ENCODE measurements around the gene C1QTNF12.

C1QTNF12 gene

DNA sequence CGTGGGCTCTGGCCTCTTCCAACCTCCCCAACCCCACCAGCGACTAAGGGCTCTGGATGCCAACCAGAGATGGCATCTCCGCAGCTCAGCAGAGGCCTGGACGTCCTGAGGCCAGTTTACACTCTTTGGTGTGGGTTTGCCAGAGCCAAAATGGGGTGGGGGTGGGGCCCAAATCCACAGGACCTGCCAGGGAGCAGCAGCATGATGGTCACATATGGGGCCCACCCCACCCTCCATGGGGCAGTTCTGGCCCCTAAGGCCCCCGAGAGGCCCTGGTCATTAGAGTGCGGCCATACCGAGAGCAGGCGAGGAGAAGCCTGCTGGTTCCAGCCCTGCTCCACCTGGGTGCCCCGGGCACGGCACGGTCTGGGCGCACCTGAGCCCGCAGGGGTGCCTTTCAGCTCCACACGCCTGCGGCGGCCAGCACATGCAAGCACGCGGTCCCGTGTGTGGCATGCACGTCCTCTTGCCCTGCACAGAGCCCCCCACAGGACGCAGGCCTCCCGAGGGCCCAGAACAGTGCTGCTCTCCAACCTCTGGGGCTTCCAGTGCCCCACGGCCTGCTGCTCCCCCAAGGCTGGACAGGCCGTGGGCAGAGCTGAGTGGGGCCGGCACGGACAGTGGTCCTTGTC is 4.8 kb downstream of the C1QTNF12 start:
- no peak for DNase-seq (ENCODE audit: low read depth in 1 of 2, low spot score in 1 of 2)

DNA sequence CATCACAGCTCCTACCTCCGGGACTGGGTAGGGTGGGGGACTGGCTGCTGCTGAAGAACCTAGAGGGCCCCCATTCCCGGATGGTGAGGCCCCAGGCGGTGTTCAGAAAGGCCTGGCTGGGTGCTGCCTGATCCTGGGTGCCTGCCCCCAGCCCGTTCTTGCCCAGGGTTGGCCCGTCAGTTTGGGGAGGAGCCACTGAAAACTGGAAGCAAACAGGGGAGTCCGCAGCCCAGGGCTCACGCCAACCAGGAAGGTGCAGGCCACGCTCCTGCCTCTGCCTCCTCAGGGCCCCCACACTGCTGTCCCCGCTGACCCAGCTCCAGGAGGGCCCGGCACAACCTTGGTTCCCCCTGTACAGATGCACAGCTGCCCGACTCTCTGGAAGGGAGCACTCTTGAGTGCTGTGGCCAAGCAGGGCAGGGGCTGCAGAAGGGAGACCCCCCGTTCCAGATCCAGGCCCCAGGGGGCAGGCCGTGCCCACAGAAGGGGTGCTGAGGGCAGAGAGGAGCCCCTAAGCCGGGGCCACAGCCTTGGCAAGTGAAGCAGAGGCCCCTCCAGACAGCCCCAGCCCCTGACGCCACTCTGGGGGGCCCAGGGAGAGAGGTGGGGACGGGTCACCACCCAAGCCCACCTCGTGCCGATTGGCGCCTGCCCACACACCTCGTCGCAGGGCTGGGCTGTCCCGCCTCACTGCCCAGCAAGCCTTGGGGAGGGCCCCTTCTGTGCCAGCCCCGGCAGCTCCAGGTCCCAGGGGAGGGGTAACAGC is 5.5 kb downstream of the C1QTNF12 start:
- DNase-seq (ENCODE audit: low read depth in 1 of 2, low spot score in 1 of 2), result no peak

GRCh38 chr1:1240348-1240732 is 6.2 kb downstream of the C1QTNF12 start:
- no peak for DNase-seq (ENCODE audit: low read depth in 1 of 2, low spot score in 1 of 2)

- DNase-seq (ENCODE audit: low read depth in 1 of 2, low spot score in 1 of 2), result no peak
Observed at GRCh38 chr1:1239614-1240347, 6.7 kb downstream of the C1QTNF12 start.

DNA sequence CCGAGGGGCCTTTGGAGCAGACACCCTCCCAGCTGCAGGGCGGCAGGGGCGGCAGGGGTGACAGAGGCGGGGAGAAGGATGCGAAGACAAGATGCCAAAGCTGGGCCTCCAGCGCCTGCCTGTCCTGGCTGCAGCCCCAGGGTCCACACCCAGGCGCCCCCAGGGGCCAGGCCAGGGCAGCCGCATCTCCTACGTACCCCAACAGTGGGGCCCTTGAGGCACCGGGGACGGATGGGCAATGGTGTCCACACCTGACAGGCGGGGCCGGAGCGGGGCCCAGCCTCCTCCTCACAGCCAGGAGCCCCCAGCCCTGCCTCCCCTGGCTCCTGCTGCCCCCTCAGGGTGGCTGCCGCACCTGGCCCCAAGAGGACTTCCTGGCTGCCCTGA is 7.3 kb downstream of the C1QTNF12 start:
- no peak for DNase-seq (ENCODE audit: low read depth in 1 of 2, low spot score in 1 of 2)

DNA sequence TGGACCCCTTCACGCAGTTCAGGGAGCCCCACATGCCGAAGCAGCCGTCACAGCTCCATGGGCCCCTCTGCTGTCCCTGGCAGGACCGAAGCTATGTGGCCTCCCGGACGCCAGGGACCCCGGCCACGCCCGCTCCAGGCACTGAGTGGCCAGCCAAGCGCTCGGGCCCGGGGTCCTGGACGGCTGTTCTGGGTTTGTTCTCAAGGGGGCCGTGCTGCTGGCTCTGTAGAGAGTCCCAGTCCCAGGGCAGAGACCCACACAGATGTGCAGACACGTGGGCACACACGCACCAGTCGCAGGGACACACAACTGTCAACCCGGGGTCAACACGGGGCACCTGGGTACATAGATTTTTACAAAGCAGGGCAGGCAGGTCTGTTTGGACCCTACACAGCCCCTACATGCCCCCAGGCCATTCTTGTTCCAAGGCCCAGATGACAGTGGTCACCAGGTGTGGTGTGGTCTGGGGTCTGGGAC is 7.8 kb downstream of the C1QTNF12 start:
- DNase-seq (ENCODE audit: low read depth in 1 of 2, low spot score in 1 of 2), result no peak

DNA sequence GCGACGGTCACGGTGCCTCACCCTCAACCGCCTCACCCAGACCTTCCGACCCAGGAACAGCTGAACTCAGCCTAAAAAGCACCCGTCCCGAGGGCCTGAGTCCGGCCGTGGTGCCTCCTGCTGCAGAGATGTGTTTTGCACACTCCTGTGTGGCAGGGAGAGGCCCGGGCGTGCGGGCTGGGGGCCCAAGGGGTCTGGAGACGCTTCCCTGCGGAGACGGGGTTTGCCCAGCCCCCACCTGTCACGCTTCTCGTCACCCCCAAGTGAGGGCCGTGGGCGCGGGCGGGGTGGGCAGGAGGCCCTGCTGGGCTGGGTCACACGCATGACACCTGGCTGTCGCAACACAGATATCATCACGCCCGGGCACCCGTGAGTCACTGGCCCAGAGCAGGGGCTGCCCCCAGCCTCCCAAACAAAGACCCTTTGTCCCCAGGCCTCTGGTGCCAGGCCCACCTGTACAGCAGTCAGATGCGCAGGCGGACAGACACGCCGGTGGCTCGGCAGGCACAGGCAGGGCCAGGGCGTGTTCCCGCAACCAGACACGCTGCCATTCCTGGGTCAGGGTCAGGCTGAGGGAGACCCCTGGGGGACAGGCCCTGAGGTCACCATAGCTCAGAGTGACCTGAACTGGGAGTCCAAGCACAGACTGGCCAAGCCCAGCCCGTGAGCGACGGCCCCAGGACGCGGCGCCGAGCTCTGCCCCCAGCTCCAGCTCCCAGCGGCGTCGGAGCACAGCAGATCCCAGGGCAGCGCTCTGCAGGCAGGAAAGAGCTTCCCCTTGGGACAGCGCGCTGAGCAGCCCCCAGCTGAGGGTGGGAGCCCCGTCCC is 8.4 kb downstream of the C1QTNF12 start:
- no peak for DNase-seq (ENCODE audit: low read depth in 1 of 2, low spot score in 1 of 2)

- no peak for DNase-seq (ENCODE audit: low read depth in 1 of 2, low spot score in 1 of 2)
Observed at GRCh38 chr1:1236945-1237873, 9.3 kb downstream of the C1QTNF12 start.

GRCh38 chr1:1236176-1236763 is 10.3 kb downstream of the C1QTNF12 start:
- no peak for DNase-seq (ENCODE audit: low read depth in 1 of 2, low spot score in 1 of 2)

DNA sequence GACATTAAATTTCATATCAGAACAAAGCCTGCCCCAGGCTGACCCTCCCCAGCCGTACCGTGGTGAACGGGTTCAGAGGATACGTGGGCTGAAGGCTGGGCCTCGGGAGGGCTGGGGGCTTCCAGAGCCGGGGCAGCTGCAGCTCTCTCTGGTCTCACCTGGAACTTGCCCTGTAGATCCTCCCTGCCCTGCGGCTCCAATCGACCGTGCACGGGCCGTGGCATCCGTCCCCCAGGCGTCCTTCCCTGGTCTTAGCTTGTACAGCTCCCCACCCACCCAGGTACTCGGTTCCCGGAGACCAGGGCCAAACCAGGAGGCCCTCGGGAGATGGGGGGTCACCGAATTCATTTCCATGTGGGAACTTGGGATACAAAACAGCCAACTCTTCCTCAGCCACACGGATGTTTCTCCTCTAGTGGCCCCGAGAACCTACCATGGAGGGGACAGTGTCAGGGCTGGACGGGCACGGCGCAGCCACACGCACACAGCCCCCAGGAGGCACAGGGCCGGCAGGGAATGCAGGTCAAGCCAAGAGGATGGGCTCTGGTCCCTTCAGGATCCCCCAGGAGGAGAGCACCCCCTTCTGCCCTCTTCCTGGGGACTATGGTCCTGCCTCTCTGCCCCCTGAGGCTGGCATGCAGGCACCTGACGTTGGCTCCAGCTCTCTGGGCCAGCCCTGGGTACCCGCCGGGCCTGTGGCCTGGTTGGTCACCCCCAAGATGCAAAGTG is 11.3 kb downstream of the C1QTNF12 start:
- DNase-seq (ENCODE audit: low read depth in 1 of 2, low spot score in 1 of 2), result no peak

- no peak for DNase-seq (ENCODE audit: low read depth in 1 of 2, low spot score in 1 of 2)
Observed at GRCh38 chr1:1234180-1234808, 12.2 kb downstream of the C1QTNF12 start.

GRCh38 chr1:1233567-1233892 is 13.0 kb downstream of the C1QTNF12 start:
- DNase-seq (ENCODE audit: low read depth in 1 of 2, low spot score in 1 of 2), result no peak

DNA sequence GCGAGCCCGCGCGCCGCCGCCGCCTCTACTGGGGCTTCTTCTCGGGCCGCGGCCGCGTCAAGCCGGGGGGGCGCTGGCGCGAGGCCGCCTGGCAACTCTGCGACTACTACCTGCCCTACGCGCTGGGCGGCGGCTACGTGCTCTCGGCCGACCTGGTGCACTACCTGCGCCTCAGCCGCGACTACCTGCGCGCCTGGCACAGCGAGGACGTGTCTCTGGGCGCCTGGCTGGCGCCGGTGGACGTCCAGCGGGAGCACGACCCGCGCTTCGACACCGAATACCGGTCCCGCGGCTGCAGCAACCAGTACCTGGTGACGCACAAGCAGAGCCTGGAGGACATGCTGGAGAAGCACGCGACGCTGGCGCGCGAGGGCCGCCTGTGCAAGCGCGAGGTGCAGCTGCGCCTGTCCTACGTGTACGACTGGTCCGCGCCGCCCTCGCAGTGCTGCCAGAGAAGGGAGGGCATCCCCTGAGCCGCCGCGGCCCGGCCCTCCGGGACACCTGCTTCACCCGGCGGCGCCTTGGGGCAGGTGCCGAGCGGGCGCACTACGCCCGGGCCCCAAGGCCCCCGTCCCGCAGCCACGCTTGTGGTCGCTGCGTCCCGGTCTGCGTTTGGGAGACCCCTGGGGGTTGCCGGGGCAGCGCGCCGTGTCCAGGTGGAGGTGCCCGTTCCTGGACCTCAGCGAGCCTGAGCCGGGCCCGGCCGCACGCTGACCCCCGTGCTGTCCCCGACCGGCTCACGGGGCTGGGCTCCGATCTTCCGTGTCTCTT is 13.5 kb downstream of the C1QTNF12 start:
- DNase-seq (ENCODE audit: low read depth in 1 of 2, low spot score in 1 of 2), result no peak

GRCh38 chr1:1232208-1232795 is 14.2 kb downstream of the C1QTNF12 start, which contains the start of gene B3GALT6:
Gene B3GALT6 (plus strand): TSS chr1:1232237. CDS start chr1:1232279, 42 bp downstream.
- DNase-seq (ENCODE audit: low read depth in 1 of 2, low spot score in 1 of 2), result no peak

GRCh38 chr1:1231400-1232207 is 14.9 kb downstream of the C1QTNF12 start, which contains the start of gene SDF4:
Gene SDF4 (minus strand): TSS chr1:1232001. CDS start chr1:1228772, 3,229 bp downstream.
- DNase-seq (ENCODE audit: low read depth in 1 of 2, low spot score in 1 of 2), result peak; percentile 88 to 94

GRCh38 chr1:1230656-1231399 is 15.7 kb downstream of the C1QTNF12 start:
- no peak for DNase-seq (ENCODE audit: low read depth in 1 of 2, low spot score in 1 of 2)
